ENCODE data around the gene DIO1. TPM values are rescaled to one million over a fixed set of nuclear protein-coding genes. Genes with fewer than 3 reads are reported as not detected.

DIO1 gene
- total RNA-seq, 1 donor from 2014 or later: not detected

DNA sequence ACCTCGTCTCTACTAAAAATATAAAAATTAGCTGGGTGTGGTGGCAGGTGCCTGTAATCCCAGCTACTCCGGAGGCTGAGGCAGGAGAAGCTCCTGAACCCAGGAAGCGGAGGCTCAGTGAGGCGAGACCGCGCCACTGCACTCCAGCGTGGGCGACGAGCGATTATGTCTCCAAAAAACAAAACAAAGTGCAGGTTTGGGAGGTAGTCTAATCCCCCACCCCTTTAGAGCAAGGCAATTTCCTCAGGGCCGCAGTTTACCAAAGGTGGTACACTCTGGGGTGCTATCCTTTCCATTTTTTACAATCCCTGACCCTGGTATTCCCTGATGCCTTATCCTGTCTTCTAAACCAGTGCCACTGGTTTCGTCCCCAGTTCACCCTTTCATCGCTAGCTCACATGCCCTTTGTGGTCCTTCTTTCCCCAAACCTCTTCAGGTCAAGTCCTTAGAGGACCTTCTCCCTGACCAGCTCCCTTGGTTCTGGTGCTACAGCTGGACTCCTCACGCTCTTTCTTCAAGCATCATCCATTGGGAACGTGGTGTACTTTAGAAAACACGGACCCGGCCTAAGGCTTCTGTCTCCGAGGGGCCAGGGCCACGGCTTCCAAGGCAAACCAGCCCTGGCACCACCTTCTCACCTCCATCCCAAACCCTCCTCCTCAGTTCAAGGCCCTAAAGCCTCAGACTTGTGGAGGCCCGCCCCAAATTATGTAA is 50.6 kb downstream of the DIO1 start:
- Mint-ChIP-seq H3K4me1 (peaks cover 39% of the 10 kb centered on the region), H3K4me3 (peak overlapping the region; percentile 98), H3K27me3 (no peaks in the 10 kb centered on the region), H3K27ac (peak overlapping the region; percentile 92), H3K9me3 (no peaks in the 10 kb centered on the region), H3K36me3 (ENCODE audit: low read depth) (peaks cover 9% of the 10 kb centered on the region)
- no peak for DNase-seq
- TF ChIP-seq, protein P1, sequence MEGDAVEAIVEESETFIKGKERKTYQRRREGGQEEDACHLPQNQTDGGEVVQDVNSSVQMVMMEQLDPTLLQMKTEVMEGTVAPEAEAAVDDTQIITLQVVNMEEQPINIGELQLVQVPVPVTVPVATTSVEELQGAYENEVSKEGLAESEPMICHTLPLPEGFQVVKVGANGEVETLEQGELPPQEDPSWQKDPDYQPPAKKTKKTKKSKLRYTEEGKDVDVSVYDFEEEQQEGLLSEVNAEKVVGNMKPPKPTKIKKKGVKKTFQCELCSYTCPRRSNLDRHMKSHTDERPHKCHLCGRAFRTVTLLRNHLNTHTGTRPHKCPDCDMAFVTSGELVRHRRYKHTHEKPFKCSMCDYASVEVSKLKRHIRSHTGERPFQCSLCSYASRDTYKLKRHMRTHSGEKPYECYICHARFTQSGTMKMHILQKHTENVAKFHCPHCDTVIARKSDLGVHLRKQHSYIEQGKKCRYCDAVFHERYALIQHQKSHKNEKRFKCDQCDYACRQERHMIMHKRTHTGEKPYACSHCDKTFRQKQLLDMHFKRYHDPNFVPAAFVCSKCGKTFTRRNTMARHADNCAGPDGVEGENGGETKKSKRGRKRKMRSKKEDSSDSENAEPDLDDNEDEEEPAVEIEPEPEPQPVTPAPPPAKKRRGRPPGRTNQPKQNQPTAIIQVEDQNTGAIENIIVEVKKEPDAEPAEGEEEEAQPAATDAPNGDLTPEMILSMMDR (IDR thresholded peaks at IDR 0.05): no peak
- intact Hi-C loops (cut with micrococcal nuclease): loop anchor here (1.0 to 5.0 kb wide), 6 partner anchors 55 to 1887 kb away; partner anchors contain the start of genes BTF3L4, CZIB, LRP8 and SSBP3
- CTCF ChIA-PET: interaction anchor here (1.1 to 7.6 kb wide), 6 partner anchors 15 to 857 kb away, joined by 3 to 108 read pairs (median 8); partner anchors contain the start of genes TTC22 and YIPF1
- ATAC-seq (ENCODE audit: low read depth): no peak
- POLR2A ChIA-PET: interaction anchor here (1.0 to 1.9 kb wide), 14 partner anchors 12 to 820 kb away, joined by 3 to 37 read pairs (median 6); partner anchors contain the start of genes CYB5RL, MRPL37, NDC1 and SSBP3

DNA sequence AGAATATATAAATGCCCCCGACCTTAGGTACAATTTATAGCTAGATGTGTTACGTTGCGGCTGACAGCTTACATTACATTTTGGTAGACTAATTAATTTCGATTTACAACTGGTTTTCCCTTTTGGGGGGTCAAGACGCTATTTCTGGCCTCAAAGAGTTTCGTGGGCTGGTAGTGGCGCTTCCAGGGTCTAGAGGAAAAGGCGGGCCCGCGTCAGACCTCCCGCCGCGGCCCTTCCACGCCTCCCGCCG is 51.1 kb downstream of the DIO1 start:
- intact Hi-C loops (cut with micrococcal nuclease): loop anchor here (1.0 to 5.0 kb wide), 6 partner anchors 56 to 1888 kb away; partner anchors contain the start of genes BTF3L4, CZIB, LRP8 and SSBP3
- Mint-ChIP-seq H3K4me1 (peaks cover 38% of the 10 kb centered on the region), H3K27ac (peak overlapping the region; percentile 92), H3K9me3 (no peaks in the 10 kb centered on the region), H3K4me3 (peak overlapping the region; percentile 98), H3K27me3 (no peaks in the 10 kb centered on the region), H3K36me3 (ENCODE audit: low read depth) (peaks cover 9% of the 10 kb centered on the region)
- ChIA-PET CTCF (interaction anchor here (1.1 to 7.6 kb wide), 7 partner anchors 14 to 856 kb away, joined by 3 to 108 read pairs (median 5); partner anchors contain the start of genes TTC22 and YIPF1), POLR2A (interaction anchor here (0.8 to 1.9 kb wide), 18 partner anchors 11 to 820 kb away, joined by 3 to 37 read pairs (median 6); partner anchors contain the start of genes CYB5RL, MRPL37, NDC1 and SSBP3)
- TF ChIP-seq, protein P1 (IDR thresholded peaks at IDR 0.05): no peak
- DNase-seq (no peak), ATAC-seq (ENCODE audit: low read depth) (no peak)

DNA sequence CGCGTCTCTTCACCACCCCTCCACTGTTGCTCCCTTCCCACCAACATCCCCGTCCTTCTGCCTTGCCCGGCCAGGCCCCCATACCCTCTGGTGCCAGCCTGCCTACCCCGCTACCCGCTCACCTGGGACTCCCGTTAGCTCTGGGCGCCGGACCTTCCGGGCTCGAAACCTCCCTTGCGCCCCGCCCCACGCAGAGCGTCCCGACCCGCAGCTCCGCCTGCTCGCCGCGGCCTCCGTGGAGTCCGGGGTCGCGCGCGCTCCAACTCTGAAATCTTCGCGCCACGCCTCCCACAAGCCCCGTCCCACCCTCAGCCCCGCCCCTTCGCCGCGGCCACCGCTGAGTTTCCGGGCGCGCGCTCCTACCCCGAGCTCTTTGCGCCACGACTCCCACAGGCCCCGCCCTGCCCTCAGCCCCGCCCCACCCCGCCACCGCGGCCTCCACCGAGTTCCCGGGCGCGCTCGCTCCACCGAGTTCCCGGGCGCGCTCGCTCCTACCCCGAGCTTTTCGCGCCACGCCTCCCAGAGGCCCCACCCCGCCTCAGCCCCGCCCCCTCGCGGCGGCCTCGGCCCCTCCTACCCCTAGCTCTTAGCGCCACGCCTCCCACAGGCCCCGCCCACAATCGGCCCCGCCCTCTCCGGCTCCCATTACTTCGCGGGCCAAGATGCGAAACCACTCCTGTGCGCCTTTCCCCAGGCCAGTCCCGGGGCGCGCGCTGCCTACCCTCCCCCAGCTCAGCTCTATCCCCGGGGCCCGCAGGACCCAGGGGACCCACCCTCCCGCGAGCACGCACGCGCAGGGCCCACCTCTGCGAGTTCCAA is 51.7 kb downstream of the DIO1 start, which contains the start of gene IFT25:
IFT25 (minus strand) TSS at position 267 of the 819 bp plus-strand sequence. CDS start 5,617 bp downstream, outside the sequence.
- peaks cover 37% of the 10 kb centered on the region for H3K4me1 Mint-ChIP-seq
- no peaks in the 10 kb centered on the region for H3K27me3 Mint-ChIP-seq
- H3K36me3 Mint-ChIP-seq (ENCODE audit: low read depth): peaks cover 9% of the 10 kb centered on the region
- H3K4me3 Mint-ChIP-seq: peak within 1 kb of the TSS; percentile 98
- DNase-seq (peak; percentile 100), ATAC-seq (ENCODE audit: low read depth) (peak; percentile 81)
- intact Hi-C loops (cut with micrococcal nuclease): loop anchor here (1.0 to 5.0 kb wide), 10 partner anchors 56 to 1888 kb away; partner anchors contain the start of genes BTF3L4, CZIB, LRP8 and NDC1
- TF ChIP-seq, protein P1 (IDR thresholded peaks at IDR 0.05): no peak
- no peaks in the 10 kb centered on the region for H3K9me3 Mint-ChIP-seq
- ChIA-PET CTCF (interaction anchor here (1.1 to 7.6 kb wide), 7 partner anchors 14 to 856 kb away, joined by 3 to 108 read pairs (median 5); partner anchors contain the start of genes TTC22 and YIPF1), POLR2A (interaction anchor here (0.5 to 1.9 kb wide), 19 partner anchors 11 to 1298 kb away, joined by 3 to 37 read pairs (median 6); partner anchors contain the start of genes CYB5RL, MRPL37, NDC1 and SSBP3)
- H3K27ac Mint-ChIP-seq: peak within 1 kb of the TSS; percentile 92

DNA sequence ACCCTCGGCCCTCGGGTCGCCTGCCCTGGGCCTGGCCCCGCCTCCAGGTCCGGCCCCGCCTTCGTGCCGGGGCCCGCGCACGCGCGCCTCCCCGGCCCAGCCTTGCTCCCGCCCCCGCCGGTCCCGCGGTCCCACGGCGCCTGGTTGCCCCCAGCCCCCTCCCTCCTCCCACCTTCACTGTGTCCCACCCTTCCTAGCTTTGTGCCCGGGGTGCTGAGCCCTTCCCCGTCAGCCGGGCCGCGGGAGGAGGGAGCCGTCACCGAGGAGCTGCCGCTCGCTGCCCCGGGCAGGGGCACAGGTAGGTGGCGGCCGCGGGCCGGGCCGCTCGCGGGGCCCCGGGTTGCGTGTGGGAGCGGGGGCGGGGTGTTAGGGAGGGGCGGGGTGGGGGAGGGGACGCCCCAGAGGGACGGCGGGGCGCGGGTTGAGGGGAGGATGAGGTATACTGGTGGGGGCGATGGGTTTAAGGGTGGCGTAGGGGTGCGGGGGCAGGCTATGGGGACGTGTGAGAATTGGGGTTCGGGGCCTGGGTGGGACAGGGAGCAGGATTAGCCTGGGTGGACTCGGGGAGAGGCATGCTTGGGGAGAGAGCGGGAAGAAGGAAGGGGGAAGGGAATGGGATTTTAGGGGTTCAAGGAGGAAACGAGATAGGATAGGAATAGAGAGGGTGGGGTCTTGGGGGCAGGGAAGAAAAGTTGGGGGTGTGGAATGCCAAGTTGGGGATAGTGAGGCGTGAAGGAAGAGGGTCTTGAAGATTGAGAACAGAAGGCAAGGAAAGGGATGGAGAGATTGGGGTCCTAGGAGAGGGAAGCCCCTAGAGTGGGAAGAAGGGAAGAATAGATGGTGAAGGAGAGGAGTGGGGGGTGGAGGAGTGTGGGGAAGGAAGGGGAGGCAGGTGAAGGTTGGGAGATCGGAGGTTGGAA is 52.5 kb downstream of the DIO1 start, which contains the start of gene LRRC42:
LRRC42 (plus strand) TSS at position 99 of the 920 bp plus-strand sequence. CDS start 5,650 bp downstream, outside the sequence.
- intact Hi-C loops (cut with micrococcal nuclease): loop anchor here (1.0 to 5.0 kb wide), 8 partner anchors 107 to 1889 kb away; partner anchors contain the start of genes BTF3L4, CZIB, LRP8 and NDC1
- TF ChIP-seq, protein P1 (IDR thresholded peaks at IDR 0.05): no peak
- H3K36me3 Mint-ChIP-seq (ENCODE audit: low read depth): peaks cover 11% of the 10 kb centered on the region
- ATAC-seq (ENCODE audit: low read depth) (peak; percentile 67), DNase-seq (no peak)
- peaks cover 37% of the 10 kb centered on the region for H3K4me1 Mint-ChIP-seq
- CTCF ChIA-PET: interaction anchor here (1.1 to 7.6 kb wide), 7 partner anchors 13 to 855 kb away, joined by 4 to 108 read pairs (median 11); partner anchors contain the start of genes TTC22 and YIPF1
- no peaks in the 10 kb centered on the region for H3K9me3 Mint-ChIP-seq
- peak within 1 kb of the TSS; percentile 92 for H3K27ac Mint-ChIP-seq
- POLR2A ChIA-PET: interaction anchor here (0.6 to 1.9 kb wide), 13 partner anchors 10 to 818 kb away, joined by 3 to 37 read pairs (median 9); partner anchors contain the start of genes NDC1, SSBP3, TCEANC2 and TMEM59
- H3K27me3 Mint-ChIP-seq: no peaks in the 10 kb centered on the region
- peak within 1 kb of the TSS; percentile 98 for H3K4me3 Mint-ChIP-seq
